HFFc6 (cell line): ENCODE measurements around the gene CTU2. TPM values are rescaled to one million over a fixed set of nuclear protein-coding genes. Genes with fewer than 3 reads are reported as not detected.
A peak's percentile ranks its signal among the peaks of the same experiment; 100 is the strongest.

Experiments used
- DNase-seq: peaks from one replicate; pipeline ENCODE4 v3.0.0-alpha.2; 2018
- H3K27ac Mint-ChIP-seq: 2 replicates; pipeline ENCODE4 v1.8.0; 2020; ENCODE audit warnings: mild to moderate bottlenecking, mixed read lengths
- H3K27me3 Mint-ChIP-seq: 2 replicates; pipeline ENCODE4 v1.8.0; 2021; ENCODE audit warnings: mild to moderate bottlenecking, moderate library complexity, mixed read lengths; ENCODE audit not compliant: insufficient read depth
- H3K36me3 Mint-ChIP-seq: 2 replicates; pipeline ENCODE4 v1.8.0; 2021; ENCODE audit warnings: low read depth, mixed read lengths
- H3K4me1 Mint-ChIP-seq: 2 replicates; pipeline ENCODE4 v1.8.0; 2020; ENCODE audit warnings: low read depth, mixed read lengths
- H3K4me3 Mint-ChIP-seq: 2 replicates; pipeline ENCODE4 v1.8.0; 2020; ENCODE audit warnings: mild to moderate bottlenecking, moderate library complexity, mixed read lengths
- H3K9me3 Mint-ChIP-seq: 2 replicates; pipeline ENCODE4 v1.8.0; 2020; ENCODE audit warnings: mild to moderate bottlenecking, mixed read lengths
- CTCF ChIP-seq: fragments of 200-600 bp; sonication (generic); IDR thresholded peaks from 2 replicates; pipeline ENCODE4 v1.5.0; 2021; ENCODE audit warnings: antibody characterized with exemption, mild to moderate bottlenecking
- total RNA-seq, 6 experiments: library from RNA; stranded (reverse); fragmentation: NEBNext Ultra II Directional; extraction: Animal tissue kit (Norgen Biotek cat#: 25700); gene quantifications; 2 replicates in 1 of 6; 3 replicates in 5 of 6; pipeline ENCODE4 v1.2.3, GENCODE V29; 2021

Gene CTU2
- total RNA-seq, 6 experiments from 2014 or later = 26.2 to 37.0 (median 33.2) TPM

GRCh38 chr16:88736088-88736487 lies 29.8 kb downstream of the CTU2 start:
- H3K27ac Mint-ChIP-seq = no peak overlapping the region
- H3K36me3 Mint-ChIP-seq = peaks cover 5% of the 10 kb centered on the region; the same call in 1 of the 2 replicates
- no peaks in the 10 kb centered on the region for H3K9me3 Mint-ChIP-seq
- no peak overlapping the region for H3K4me3 Mint-ChIP-seq
- TF ChIP-seq CTCF = no peak
- H3K27me3 Mint-ChIP-seq = peaks cover 6% of the 10 kb centered on the region
- no peaks in the 10 kb centered on the region for H3K4me1 Mint-ChIP-seq
- DNase-seq = no peak

- H3K36me3 Mint-ChIP-seq = peaks cover under 1% of the 10 kb centered on the region; the same call in 1 of the 2 replicates
- H3K27ac Mint-ChIP-seq = no peak overlapping the region
- TF ChIP-seq CTCF = no peak
- H3K27me3 Mint-ChIP-seq = peaks cover 4% of the 10 kb centered on the region; the same call in 1 of the 2 replicates
- no peak for DNase-seq
- H3K4me1 Mint-ChIP-seq = no peaks in the 10 kb centered on the region
- no peaks in the 10 kb centered on the region for H3K9me3 Mint-ChIP-seq
- no peak overlapping the region for H3K4me3 Mint-ChIP-seq
Measured at GRCh38 chr16:88736496-88736895, 30.2 kb downstream of the CTU2 start.

- Mint-ChIP-seq H3K4me1 (no peaks in the 10 kb centered on the region), H3K4me3 (no peak overlapping the region), H3K27ac (no peak overlapping the region), H3K9me3 (no peaks in the 10 kb centered on the region), H3K27me3 (peaks cover 4% of the 10 kb centered on the region; the same call in 1 of the 2 replicates), H3K36me3 (no peaks in the 10 kb centered on the region; the same call in 1 of the 2 replicates)
- peak; percentile 73 for DNase-seq
- TF ChIP-seq CTCF = peak; percentile 100
Measured at GRCh38 chr16:88737298-88738150, 31.2 kb downstream of the CTU2 start.

GRCh38 chr16:88738151-88739084 lies 32.1 kb downstream of the CTU2 start:
- no peak overlapping the region for H3K4me3 Mint-ChIP-seq
- TF ChIP-seq CTCF = no peak
- H3K4me1 Mint-ChIP-seq = no peaks in the 10 kb centered on the region
- peaks cover 4% of the 10 kb centered on the region; the same call in 1 of the 2 replicates for H3K27me3 Mint-ChIP-seq
- H3K27ac Mint-ChIP-seq = no peak overlapping the region
- no peak for DNase-seq
- H3K9me3 Mint-ChIP-seq = no peaks in the 10 kb centered on the region
- H3K36me3 Mint-ChIP-seq = no peaks in the 10 kb centered on the region; the same call in 1 of the 2 replicates

- H3K9me3 Mint-ChIP-seq = no peaks in the 10 kb centered on the region
- H3K27me3 Mint-ChIP-seq = peaks cover 4% of the 10 kb centered on the region; the same call in 1 of the 2 replicates
- H3K4me1 Mint-ChIP-seq = no peaks in the 10 kb centered on the region
- H3K27ac Mint-ChIP-seq = no peak overlapping the region
- no peak for TF ChIP-seq CTCF
- H3K4me3 Mint-ChIP-seq = no peak overlapping the region
- no peaks in the 10 kb centered on the region for H3K36me3 Mint-ChIP-seq
- DNase-seq = no peak
Measured at GRCh38 chr16:88739139-88739976, 33.1 kb downstream of the CTU2 start.
